ENCODE results near the gene HAAO. TPM values are rescaled to one million over a fixed set of nuclear protein-coding genes. Genes with fewer than 3 reads are reported as not detected.

The HAAO gene
- total and polyA plus RNA-seq, 2 of the 13 experiments (the other 11 are each of a cell fraction or from before 2014, with no cell fraction given) = 36.1 to 42.7 TPM

GRCh38 chr2:42810121-42810970 lies 18.0 kb upstream of the HAAO start (continued):
- TF ChIP-seq ZFP36 (IDR thresholded peaks at IDR 0.05; ENCODE audit: borderline replicate concordance, low read depth, low read length, partially characterized antibody) (peak; percentile 9), ZNF496 (CRISPR knock-in tag; IDR thresholded peaks at IDR 0.05; ENCODE audit: insufficient replicate concordance) (no peak), ZNF580 (CRISPR knock-in tag; IDR thresholded peaks at IDR 0.05; ENCODE audit: borderline replicate concordance, low read depth) (peak; percentile 87; the same call in 1 of the 2 replicates), PTBP1 (IDR thresholded peaks at IDR 0.05; ENCODE audit: low read depth, low read length, poor library complexity, severe bottlenecking) (peak; percentile 93), HMG20A (CRISPR knock-in tag; IDR thresholded peaks at IDR 0.05; ENCODE audit: borderline replicate concordance) (peak; percentile 27; the same call in 1 of the 2 replicates), DMTF1 (CRISPR knock-in tag; IDR thresholded peaks at IDR 0.05) (peak; percentile 37; the same call in 1 of the 2 replicates), MXD1 (CRISPR knock-in tag; IDR thresholded peaks at IDR 0.05) (peak; percentile 77), ZBTB7A (CRISPR knock-in tag; IDR thresholded peaks at IDR 0.05) (no peak; the same call in 1 of the 2 replicates), ZHX2 (IDR thresholded peaks at IDR 0.05; ENCODE audit: low read depth) (peak; percentile 52; the same call in 1 of the 2 replicates), ZHX2 (CRISPR knock-in tag; IDR thresholded peaks at IDR 0.05; ENCODE audit: borderline replicate concordance) (peak; percentile 95; the same call in 1 of the 2 replicates), ZMYM2 (CRISPR knock-in tag; IDR thresholded peaks at IDR 0.05) (peak; percentile 87), CCDC6 (CRISPR knock-in tag; IDR thresholded peaks at IDR 0.05) (peak; percentile 92), NFE2L2 (IDR thresholded peaks at IDR 0.05; ENCODE audit: low read length) (no peak), SP2 (CRISPR knock-in tag; IDR thresholded peaks at IDR 0.05) (peak; percentile 53), ZSCAN12 (CRISPR knock-in tag; IDR thresholded peaks at IDR 0.05) (peak; percentile 97; the same call in 1 of the 2 replicates), ZBTB37 (CRISPR knock-in tag; IDR thresholded peaks at IDR 0.05) (0 out of 2 replicates have a peak, but pooled peaks have one; percentile 71)
